Amniotic stem cell (primary cell): ENCODE measurements around the gene RASA2.
"Not testable (repeated sequence)": the region's sequence is repeated elsewhere in the genome, so short reads cannot be mapped to it uniquely, and the experiment has no call there.

Experiments
- DNase-seq: peaks from one replicate; lab custom pipeline; 2025; lab: John Stamatoyannopoulos, UW

RASA2 gene

GRCh38 chr3:141457624-141458236 lies 29.1 kb upstream of the RASA2 start:
- DNase-seq = no peak

- DNase-seq = no peak
These were observed 27.8 kb upstream of the RASA2 start for GRCh38 chr3:141459008-141459407.

- peak; percentile 74 for DNase-seq
These were observed 26.6 kb upstream of the RASA2 start for GRCh38 chr3:141460097-141460704.

- no peak for DNase-seq
These were observed 24.5 kb upstream of the RASA2 start for GRCh38 chr3:141462176-141462859.

GRCh38 chr3:141465221-141465620 lies 21.6 kb upstream of the RASA2 start:
- no peak for DNase-seq

- no peak for DNase-seq
These were observed 20.1 kb upstream of the RASA2 start for GRCh38 chr3:141466633-141467169.

- DNase-seq = no peak
These were observed 17.1 kb upstream of the RASA2 start for GRCh38 chr3:141469720-141470119.

- DNase-seq = no peak
These were observed 15.7 kb upstream of the RASA2 start for GRCh38 chr3:141471160-141471559.

- no peak for DNase-seq
These were observed 10.8 kb upstream of the RASA2 start for GRCh38 chr3:141476033-141476432.

GRCh38 chr3:141477224-141477623 lies 9.6 kb upstream of the RASA2 start:
- DNase-seq = no peak

GRCh38 chr3:141478139-141478538 lies 8.7 kb upstream of the RASA2 start:
- no peak for DNase-seq

GRCh38 chr3:141478840-141479239 lies 8.0 kb upstream of the RASA2 start:
- not testable (repeated sequence) for DNase-seq

- no peak for DNase-seq
These were observed 4.4 kb upstream of the RASA2 start for GRCh38 chr3:141482245-141482922.

GRCh38 chr3:141484701-141485287 lies 2.0 kb upstream of the RASA2 start:
- no peak for DNase-seq

GRCh38 chr3:141485641-141486495 lies 959 bp upstream of the RASA2 start:
- DNase-seq = no peak

GRCh38 chr3:141486496-141486745 lies 406 bp upstream of the RASA2 start:
- no peak for DNase-seq

- DNase-seq = no peak
These were observed 860 bp downstream of the RASA2 start for GRCh38 chr3:141487521-141488252.

- DNase-seq = no peak
These were observed 2.4 kb downstream of the RASA2 start for GRCh38 chr3:141489203-141489602.

GRCh38 chr3:141491081-141491480 lies 4.3 kb downstream of the RASA2 start:
- DNase-seq = no peak

- no peak for DNase-seq
These were observed 5.1 kb downstream of the RASA2 start for GRCh38 chr3:141491929-141492328.

GRCh38 chr3:141493184-141493583 lies 6.4 kb downstream of the RASA2 start:
- DNase-seq = no peak
